K562 (cell line): Measurements from ENCODE around the gene KDM2B. TPM values are rescaled to one million over a fixed set of nuclear protein-coding genes. Genes with fewer than 3 reads are reported as not detected.

Source experiments
- ARNT ChIP-seq, 2 experiments: fragments of 450-650 bp; IDR thresholded peaks; 2 replicates each; pipeline ENCODE4 v1.6.1; 2016; ENCODE audit warnings: mild to moderate bottlenecking in 1 of 2
- CC2D1A ChIP-seq: fragments of 450-650 bp; IDR thresholded peaks from 2 replicates; pipeline ENCODE4 v1.6.1; 2017; ENCODE audit warnings: mild to moderate bottlenecking
- CHD1 ChIP-seq: fragments of 200-600 bp; sonication (generic); IDR thresholded peaks from one replicate; pipeline ENCODE4 v1.6.1; 2012; ENCODE audit warnings: mild to moderate bottlenecking, moderate library complexity, low read length, inconsistent platforms
- MIER1 ChIP-seq: fragments of 450-650 bp; IDR thresholded peaks from 2 replicates; pipeline ENCODE4 v1.6.1; 2016; ENCODE audit warnings: antibody characterized with exemption, mild to moderate bottlenecking, low read depth
- NFYB ChIP-seq: IDR thresholded peaks from 2 replicates; pipeline ENCODE4 v1.6.1; 2011; ENCODE audit warnings: mild to moderate bottlenecking, moderate library complexity; ENCODE audit not compliant: insufficient read length; ENCODE audit errors: extremely low read depth
- NR2C1 ChIP-seq, 2 experiments: fragments of 450-650 bp; IDR thresholded peaks; 2 replicates each; pipeline ENCODE4 v1.6.1; 2017; ENCODE audit warnings: mild to moderate bottlenecking in 2 of 2, antibody characterized with exemption in 1 of 2, inconsistent platforms in 1 of 2, missing compliant biosample characterization in 1 of 2, missing genetic modification characterization in 1 of 2
- SRSF1 ChIP-seq: fragments of 200-400 bp; formaldehyde crosslinking; IDR thresholded peaks from 2 replicates; pipeline ENCODE4 v1.6.1; 2017; ENCODE audit warnings: mild to moderate bottlenecking, low read depth, low read length, moderate library complexity
- SRSF9 ChIP-seq: fragments of 200-400 bp; formaldehyde crosslinking; IDR thresholded peaks from 2 replicates; pipeline ENCODE4 v1.6.1; 2017; ENCODE audit warnings: low read depth, low read length, borderline replicate concordance
- TAL1 ChIP-seq: fragments of 450-650 bp; IDR thresholded peaks from 2 replicates; pipeline ENCODE4 v1.6.1; 2016; ENCODE audit warnings: mild to moderate bottlenecking
- TBP ChIP-seq: optimal IDR thresholded peaks from 2 replicates; pipeline ENCODE3; 2011; ENCODE audit warnings: low read depth, low read length, improper control_type of control experiment
- TEAD4 ChIP-seq, 2 experiments: sonication (generic) in 1 of 2; formaldehyde crosslinking in 1 of 2; IDR thresholded peaks; 2 replicates each; pipeline versions ENCODE4 v1.6.1 to v1.8.0; 2012 to 2022; ENCODE audit warnings: borderline replicate concordance in 1 of 2, inconsistent platforms in 1 of 2, low read length in 1 of 2, mild to moderate bottlenecking in 1 of 2, missing genetic modification reagents in 1 of 2
- ZEB2 ChIP-seq: fragments of 450-650 bp; IDR thresholded peaks from 2 replicates; pipeline ENCODE4 v1.6.1; 2016
- ZKSCAN3 ChIP-seq: fragments of 250-450 bp; sonication (Bioruptor Pico); IDR thresholded peaks from 2 replicates; pipeline ENCODE4 v1.4.0; 2020
- ZNF239 ChIP-seq: fragments of 250-450 bp; sonication (Bioruptor Pico); IDR thresholded peaks from 2 replicates; pipeline ENCODE4 v1.4.0; 2020; ENCODE audit warnings: mild to moderate bottlenecking
- ZNF324 ChIP-seq: fragments of 250-450 bp; sonication (Bioruptor Pico); IDR thresholded peaks from 2 replicates; pipeline ENCODE4 v1.4.0; 2020; ENCODE audit warnings: mild to moderate bottlenecking
- polyA plus RNA-seq, 8 experiments: library from polyadenylated mRNA; depleted of rRNA in 4 of 8; stranded (reverse) in 5 of 8; unstranded in 3 of 8; fragments of >200 nt; fragmentation: Nextera tagmentation in 2 of 8; fragmentation: Illumina TruSeq in 1 of 8; extraction: Ambion mirVana in 2 of 8; extraction: Trizol in 1 of 8; gene quantifications; 2 replicates each; pipeline versions ENCODE4 v1.2.1 to v1.2.3, GENCODE V29; 2011 to 2014; ENCODE audit warnings: inconsistent platforms in 1 of 8, missing spikeins in 1 of 8
- total RNA-seq, 7 experiments: library from RNA; depleted of rRNA in 6 of 7; stranded (reverse); fragments of >200 nt in 6 of 7; fragmentation: Illumina TruSeq in 2 of 7; extraction: Trizol in 2 of 7; gene quantifications; 2 replicates each; pipeline versions ENCODE4 v1.2.1 to v1.2.3, GENCODE V29; 2011 to 2021; ENCODE audit warnings: low replicate concordance in 1 of 7
- TF ChIP-seq, protein P1 (sequence below): fragments of 450-650 bp; formaldehyde crosslinking; IDR thresholded peaks from 2 replicates; pipeline ENCODE4 v1.4.0; 2020; ENCODE audit warnings: mild to moderate bottlenecking, mixed read lengths
- TF ChIP-seq, protein P2 (sequence below), 2 experiments: IDR thresholded peaks; 2 replicates each; pipeline ENCODE4 v1.6.1; 2012; ENCODE audit warnings: improper control_type of control experiment in 2 of 2, low read depth in 2 of 2, low read length in 2 of 2, borderline replicate concordance in 1 of 2
- TF ChIP-seq, protein P3 (sequence below), 2 experiments: fragments of 450-650 bp in 1 of 2; IDR thresholded peaks; 2 replicates each; pipeline ENCODE4 v1.6.1; 2011 to 2017; ENCODE audit warnings: low read depth in 2 of 2, antibody characterized with exemption in 1 of 2, borderline replicate concordance in 1 of 2, low read length in 1 of 2, mild to moderate bottlenecking in 1 of 2, mixed read lengths in 1 of 2; ENCODE audit not compliant: control insufficient read depth in 1 of 2
- TF ChIP-seq, protein P4 (sequence below): fragments of 250-450 bp; sonication (Bioruptor Pico); IDR thresholded peaks from 2 replicates; pipeline ENCODE4 v1.4.0; 2020

KDM2B gene
- total and polyA plus RNA-seq, 9 of the 15 experiments (the other 6 are each of a cell fraction or from before 2014, with no cell fraction given): 7.4 to 50.5 (median 22.5) TPM

DNA sequence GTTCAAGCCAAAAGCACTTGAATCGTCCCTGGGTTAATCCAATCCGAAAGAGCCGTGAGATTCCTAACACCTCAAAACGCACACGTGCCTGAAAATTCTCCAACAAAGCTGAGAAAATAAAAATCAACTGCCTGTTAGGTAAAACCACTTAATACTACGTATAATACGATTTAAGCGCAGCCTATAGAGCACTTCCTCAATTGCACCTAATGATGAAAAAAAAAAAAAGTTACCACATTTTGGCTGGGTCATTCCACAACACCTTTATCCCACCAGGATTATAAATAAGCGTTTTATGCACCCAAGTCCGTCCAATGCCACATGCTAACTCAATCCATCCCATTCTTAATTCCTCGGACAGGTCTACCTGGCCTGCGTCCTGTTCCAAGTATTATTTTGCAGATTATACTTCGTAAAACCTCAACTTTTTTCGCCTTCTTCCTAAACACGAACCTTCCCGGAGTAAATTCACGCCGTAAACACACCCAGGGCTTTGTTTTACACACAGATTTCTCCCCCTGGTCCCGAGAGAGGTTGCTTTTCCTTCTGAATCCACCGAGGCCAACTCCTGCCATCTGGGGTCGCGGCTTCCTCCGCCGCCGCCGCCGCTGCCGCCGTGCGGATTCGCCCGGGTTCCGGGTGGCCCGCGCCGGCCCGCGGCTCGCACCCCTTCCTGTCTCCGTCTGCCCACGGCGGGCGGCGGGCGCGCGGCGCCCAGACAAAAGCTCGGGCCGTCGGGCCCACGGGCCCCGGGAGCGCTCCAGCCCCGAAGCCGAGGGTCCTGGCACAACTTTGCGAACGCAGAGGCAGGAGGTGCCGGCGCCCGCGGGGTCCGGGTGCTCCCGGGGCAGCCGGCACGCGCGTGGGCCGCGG lies 114.7 kb downstream of the KDM2B start (continued):
- TF ChIP-seq NR2C1 (IDR thresholded peaks at IDR 0.05) (no peak), NR2C1 (tag; IDR thresholded peaks at IDR 0.05) (no peak), CC2D1A (no peak), SRSF1 (no peak), ARNT (IDR thresholded peaks at IDR 0.05) (0 out of 4 replicates have a peak, but pooled peaks of 1 of the 2 experiments have one; percentile 38), ZEB2 (no peak), TAL1 (no peak), CHD1 (peak; percentile 68), MIER1 (no peak), TBP (no peak), ZNF324 (CRISPR knock-in tag) (no peak), TEAD4 (IDR thresholded peaks at IDR 0.05; ENCODE audit: low read length) (peak; percentile 7; the same call in 1 of the 2 replicates), TEAD4 (CRISPR knock-in tag; IDR thresholded peaks at IDR 0.05; ENCODE audit: borderline replicate concordance) (no peak), ZNF239 (CRISPR knock-in tag) (no peak), ZKSCAN3 (CRISPR knock-in tag) (no peak), SRSF9 (no peak), NFYB (no peak)
- TF ChIP-seq, protein P1, sequence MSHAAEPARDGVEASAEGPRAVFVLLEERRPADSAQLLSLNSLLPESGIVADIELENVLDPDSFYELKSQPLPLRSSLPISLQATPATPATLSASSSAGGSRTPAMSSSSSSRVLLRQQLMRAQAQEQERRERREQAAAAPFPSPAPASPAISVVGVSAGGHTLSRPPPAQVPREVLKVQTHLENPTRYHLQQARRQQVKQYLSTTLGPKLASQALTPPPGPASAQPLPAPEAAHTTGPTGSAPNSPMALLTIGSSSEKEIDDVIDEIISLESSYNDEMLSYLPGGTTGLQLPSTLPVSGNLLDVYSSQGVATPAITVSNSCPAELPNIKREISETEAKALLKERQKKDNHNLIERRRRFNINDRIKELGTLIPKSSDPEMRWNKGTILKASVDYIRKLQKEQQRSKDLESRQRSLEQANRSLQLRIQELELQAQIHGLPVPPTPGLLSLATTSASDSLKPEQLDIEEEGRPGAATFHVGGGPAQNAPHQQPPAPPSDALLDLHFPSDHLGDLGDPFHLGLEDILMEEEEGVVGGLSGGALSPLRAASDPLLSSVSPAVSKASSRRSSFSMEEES: no peak
- TF ChIP-seq, protein P2, sequence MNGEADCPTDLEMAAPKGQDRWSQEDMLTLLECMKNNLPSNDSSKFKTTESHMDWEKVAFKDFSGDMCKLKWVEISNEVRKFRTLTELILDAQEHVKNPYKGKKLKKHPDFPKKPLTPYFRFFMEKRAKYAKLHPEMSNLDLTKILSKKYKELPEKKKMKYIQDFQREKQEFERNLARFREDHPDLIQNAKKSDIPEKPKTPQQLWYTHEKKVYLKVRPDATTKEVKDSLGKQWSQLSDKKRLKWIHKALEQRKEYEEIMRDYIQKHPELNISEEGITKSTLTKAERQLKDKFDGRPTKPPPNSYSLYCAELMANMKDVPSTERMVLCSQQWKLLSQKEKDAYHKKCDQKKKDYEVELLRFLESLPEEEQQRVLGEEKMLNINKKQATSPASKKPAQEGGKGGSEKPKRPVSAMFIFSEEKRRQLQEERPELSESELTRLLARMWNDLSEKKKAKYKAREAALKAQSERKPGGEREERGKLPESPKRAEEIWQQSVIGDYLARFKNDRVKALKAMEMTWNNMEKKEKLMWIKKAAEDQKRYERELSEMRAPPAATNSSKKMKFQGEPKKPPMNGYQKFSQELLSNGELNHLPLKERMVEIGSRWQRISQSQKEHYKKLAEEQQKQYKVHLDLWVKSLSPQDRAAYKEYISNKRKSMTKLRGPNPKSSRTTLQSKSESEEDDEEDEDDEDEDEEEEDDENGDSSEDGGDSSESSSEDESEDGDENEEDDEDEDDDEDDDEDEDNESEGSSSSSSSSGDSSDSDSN (IDR thresholded peaks at IDR 0.05; ENCODE audit: borderline replicate concordance in 1 of 2, low read depth in 2 of 2, low read length in 2 of 2): peak; percentile 20 to 87; a peak in 1 of 4 replicates
- TF ChIP-seq, protein P3, sequence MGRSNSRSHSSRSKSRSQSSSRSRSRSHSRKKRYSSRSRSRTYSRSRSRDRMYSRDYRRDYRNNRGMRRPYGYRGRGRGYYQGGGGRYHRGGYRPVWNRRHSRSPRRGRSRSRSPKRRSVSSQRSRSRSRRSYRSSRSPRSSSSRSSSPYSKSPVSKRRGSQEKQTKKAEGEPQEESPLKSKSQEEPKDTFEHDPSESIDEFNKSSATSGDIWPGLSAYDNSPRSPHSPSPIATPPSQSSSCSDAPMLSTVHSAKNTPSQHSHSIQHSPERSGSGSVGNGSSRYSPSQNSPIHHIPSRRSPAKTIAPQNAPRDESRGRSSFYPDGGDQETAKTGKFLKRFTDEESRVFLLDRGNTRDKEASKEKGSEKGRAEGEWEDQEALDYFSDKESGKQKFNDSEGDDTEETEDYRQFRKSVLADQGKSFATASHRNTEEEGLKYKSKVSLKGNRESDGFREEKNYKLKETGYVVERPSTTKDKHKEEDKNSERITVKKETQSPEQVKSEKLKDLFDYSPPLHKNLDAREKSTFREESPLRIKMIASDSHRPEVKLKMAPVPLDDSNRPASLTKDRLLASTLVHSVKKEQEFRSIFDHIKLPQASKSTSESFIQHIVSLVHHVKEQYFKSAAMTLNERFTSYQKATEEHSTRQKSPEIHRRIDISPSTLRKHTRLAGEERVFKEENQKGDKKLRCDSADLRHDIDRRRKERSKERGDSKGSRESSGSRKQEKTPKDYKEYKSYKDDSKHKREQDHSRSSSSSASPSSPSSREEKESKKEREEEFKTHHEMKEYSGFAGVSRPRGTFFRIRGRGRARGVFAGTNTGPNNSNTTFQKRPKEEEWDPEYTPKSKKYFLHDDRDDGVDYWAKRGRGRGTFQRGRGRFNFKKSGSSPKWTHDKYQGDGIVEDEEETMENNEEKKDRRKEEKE (IDR thresholded peaks at IDR 0.05; ENCODE audit: borderline replicate concordance in 1 of 2, control insufficient read depth in 1 of 2, low read depth in 2 of 2, low read length in 1 of 2): 0 out of 4 replicates have a peak, but pooled peaks of 1 of the 2 experiments have one; percentile 17
- TF ChIP-seq, protein P4, sequence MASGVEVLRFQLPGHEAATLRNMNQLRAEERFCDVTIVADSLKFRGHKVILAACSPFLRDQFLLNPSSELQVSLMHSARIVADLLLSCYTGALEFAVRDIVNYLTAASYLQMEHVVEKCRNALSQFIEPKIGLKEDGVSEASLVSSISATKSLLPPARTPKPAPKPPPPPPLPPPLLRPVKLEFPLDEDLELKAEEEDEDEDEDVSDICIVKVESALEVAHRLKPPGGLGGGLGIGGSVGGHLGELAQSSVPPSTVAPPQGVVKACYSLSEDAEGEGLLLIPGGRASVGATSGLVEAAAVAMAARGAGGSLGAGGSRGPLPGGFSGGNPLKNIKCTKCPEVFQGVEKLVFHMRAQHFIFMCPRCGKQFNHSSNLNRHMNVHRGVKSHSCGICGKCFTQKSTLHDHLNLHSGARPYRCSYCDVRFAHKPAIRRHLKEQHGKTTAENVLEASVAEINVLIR (CRISPR knock-in tag): no peak
